Measurements from ENCODE around the gene ZFHX3.
A peak's percentile ranks its signal among the peaks of the same experiment; 100 is the strongest.

ZFHX3 gene

GRCh38 chr16:72848759-72849664, 198.9 kb downstream of the ZFHX3 start:
- H3K4me3 ChIP-seq (ENCODE audit: low read depth, low read length) = no peak overlapping the region
- peak; percentile 85 for DNase-seq (ENCODE audit: low read depth)

- no peak for DNase-seq (ENCODE audit: low read depth)
- H3K4me3 ChIP-seq (ENCODE audit: low read depth, low read length) = no peak overlapping the region
These were observed 199.9 kb downstream of the ZFHX3 start for GRCh38 chr16:72848028-72848400.

GRCh38 chr16:72847187-72848027, 200.5 kb downstream of the ZFHX3 start:
- DNase-seq (ENCODE audit: low read depth) = no peak
- no peak overlapping the region for H3K4me3 ChIP-seq (ENCODE audit: low read depth, low read length)

- H3K4me3 ChIP-seq (ENCODE audit: low read depth, low read length) = no peak overlapping the region
- DNase-seq (ENCODE audit: low read depth) = no peak
These were observed 201.3 kb downstream of the ZFHX3 start for GRCh38 chr16:72846594-72846993.

GRCh38 chr16:72845322-72846020, 202.5 kb downstream of the ZFHX3 start:
- H3K4me3 ChIP-seq (ENCODE audit: low read depth, low read length) = no peak overlapping the region
- no peak for DNase-seq (ENCODE audit: low read depth)

- H3K4me3 ChIP-seq (ENCODE audit: low read depth, low read length) = no peak overlapping the region
- no peak for DNase-seq (ENCODE audit: low read depth)
These were observed 203.6 kb downstream of the ZFHX3 start for GRCh38 chr16:72844225-72844920.

- no peak overlapping the region for H3K4me3 ChIP-seq (ENCODE audit: low read depth, low read length)
- no peak for DNase-seq (ENCODE audit: low read depth)
These were observed 206.4 kb downstream of the ZFHX3 start for GRCh38 chr16:72841506-72841905.

GRCh38 chr16:72840631-72841381, 207.1 kb downstream of the ZFHX3 start:
- H3K4me3 ChIP-seq (ENCODE audit: low read depth, low read length) = no peak overlapping the region
- DNase-seq (ENCODE audit: low read depth) = no peak

- no peak for DNase-seq (ENCODE audit: low read depth)
- H3K4me3 ChIP-seq (ENCODE audit: low read depth, low read length) = no peak overlapping the region
These were observed 209.0 kb downstream of the ZFHX3 start for GRCh38 chr16:72838951-72839350.

- no peak overlapping the region for H3K4me3 ChIP-seq (ENCODE audit: low read depth, low read length)
- no peak for DNase-seq (ENCODE audit: low read depth)
These were observed 209.4 kb downstream of the ZFHX3 start for GRCh38 chr16:72838586-72838910.

GRCh38 chr16:72837846-72838585, 209.9 kb downstream of the ZFHX3 start:
- DNase-seq (ENCODE audit: low read depth) = no peak
- no peak overlapping the region for H3K4me3 ChIP-seq (ENCODE audit: low read depth, low read length)

GRCh38 chr16:72836985-72837384, 210.9 kb downstream of the ZFHX3 start:
- DNase-seq (ENCODE audit: low read depth) = no peak
- H3K4me3 ChIP-seq (ENCODE audit: low read depth, low read length) = no peak overlapping the region

GRCh38 chr16:72836181-72836580, 211.7 kb downstream of the ZFHX3 start:
- H3K4me3 ChIP-seq (ENCODE audit: low read depth, low read length) = no peak overlapping the region
- no peak for DNase-seq (ENCODE audit: low read depth)

- DNase-seq (ENCODE audit: low read depth) = no peak
- H3K4me3 ChIP-seq (ENCODE audit: low read depth, low read length) = no peak overlapping the region
These were observed 212.8 kb downstream of the ZFHX3 start for GRCh38 chr16:72835086-72835485.

GRCh38 chr16:72834499-72834898, 213.4 kb downstream of the ZFHX3 start:
- no peak overlapping the region for H3K4me3 ChIP-seq (ENCODE audit: low read depth, low read length)
- DNase-seq (ENCODE audit: low read depth) = no peak

GRCh38 chr16:72833969-72834368, 214.0 kb downstream of the ZFHX3 start:
- no peak overlapping the region for H3K4me3 ChIP-seq (ENCODE audit: low read depth, low read length)
- DNase-seq (ENCODE audit: low read depth) = no peak

- DNase-seq (ENCODE audit: low read depth) = no peak
- no peak overlapping the region for H3K4me3 ChIP-seq (ENCODE audit: low read depth, low read length)
These were observed 214.4 kb downstream of the ZFHX3 start for GRCh38 chr16:72833482-72833881.

- no peak overlapping the region for H3K4me3 ChIP-seq (ENCODE audit: low read depth, low read length)
- peak; percentile 57 for DNase-seq (ENCODE audit: low read depth)
These were observed 215.2 kb downstream of the ZFHX3 start for GRCh38 chr16:72832621-72833248.

Data from skeletal muscle cell (primary cell).